KBM-7 (cell line): Measurements from ENCODE around the gene SCUBE3.

Experiments
- DNase-seq: peaks from one replicate; pipeline ENCODE4 v3.0.0-alpha.2; 2015
- in situ Hi-C: fragments of 300-500 bp; cut with MboI; formaldehyde crosslinking; loops from 2 replicates; pipeline ENCODE4 v1.14.3; 2020; ENCODE audit warnings: low sequenced_read_pairs, low pct_unique_long_range_greater_than_20kb, mixed read lengths

SCUBE3 gene

GRCh38 chr6:35179901-35180535, 33.7 kb upstream of the SCUBE3 start:
- in situ Hi-C loops, result no loop called here
- DNase-seq, result no peak

DNA sequence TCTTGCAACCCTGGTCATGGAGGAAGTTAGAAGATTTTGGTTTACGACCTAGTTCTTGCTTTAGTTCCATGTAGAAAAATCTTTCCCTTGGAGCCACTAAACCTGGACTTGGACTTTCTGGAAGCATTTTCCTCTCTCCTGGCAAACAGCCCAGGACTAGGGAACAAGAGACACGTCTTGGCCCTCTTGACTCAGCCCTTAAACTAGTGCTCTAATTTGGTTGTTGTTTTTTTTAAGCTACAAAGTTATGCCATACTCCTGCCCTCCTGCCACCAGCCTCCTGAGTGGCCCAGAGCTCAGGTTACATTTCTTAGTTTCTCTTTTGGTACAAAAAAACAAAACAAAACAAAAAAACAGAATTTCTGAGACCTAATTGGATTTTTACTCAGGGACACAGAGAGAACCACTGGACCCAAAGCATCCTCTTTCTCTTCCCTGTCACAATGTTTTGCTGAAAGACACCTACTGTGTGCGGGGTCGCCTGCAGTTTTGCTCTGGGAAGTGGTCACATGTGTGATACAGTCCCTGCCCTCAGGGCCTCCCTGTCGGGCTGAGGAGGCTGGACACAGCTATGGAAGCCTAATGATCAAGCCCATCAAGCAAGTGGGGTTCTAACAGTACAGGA, 32.3 kb upstream of the SCUBE3 start:
- in situ Hi-C loops, result no loop called here
- DNase-seq, result no peak

DNA sequence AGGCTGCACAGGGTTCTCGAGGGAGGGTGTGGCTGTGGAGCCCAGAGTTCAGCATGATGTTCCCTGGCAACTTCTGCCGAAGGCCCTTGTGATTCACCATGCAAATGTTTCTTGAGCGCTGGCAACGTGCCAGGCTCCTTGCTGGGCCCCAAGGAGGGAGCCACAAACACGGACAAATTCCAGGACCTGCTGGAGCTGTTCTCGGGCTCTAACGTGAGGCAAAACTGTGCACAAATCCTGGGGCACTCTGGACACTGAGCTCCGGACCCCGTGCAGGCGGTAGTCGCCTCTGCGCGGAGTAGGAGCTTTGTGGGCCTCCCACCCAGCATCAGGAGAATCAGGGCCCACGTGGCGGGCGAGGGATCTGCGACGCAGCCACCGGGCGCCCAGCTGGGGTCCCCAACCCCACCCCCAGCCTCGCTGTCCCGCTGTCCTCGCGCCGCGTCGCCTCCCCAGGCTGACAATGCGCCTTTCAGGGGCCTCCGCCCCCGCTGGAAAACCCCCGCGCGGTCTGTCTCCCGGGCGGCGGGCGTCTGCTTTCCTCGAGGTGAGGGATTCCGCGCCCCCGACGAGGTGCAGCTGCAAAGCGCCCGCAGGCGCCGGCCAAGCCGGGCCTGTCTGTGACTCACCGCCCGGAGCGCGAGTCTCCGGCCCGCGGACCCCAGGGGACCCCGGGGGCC, 31.7 kb upstream of the SCUBE3 start:
- in situ Hi-C loops, result no loop called here
- DNase-seq, result no peak

DNA sequence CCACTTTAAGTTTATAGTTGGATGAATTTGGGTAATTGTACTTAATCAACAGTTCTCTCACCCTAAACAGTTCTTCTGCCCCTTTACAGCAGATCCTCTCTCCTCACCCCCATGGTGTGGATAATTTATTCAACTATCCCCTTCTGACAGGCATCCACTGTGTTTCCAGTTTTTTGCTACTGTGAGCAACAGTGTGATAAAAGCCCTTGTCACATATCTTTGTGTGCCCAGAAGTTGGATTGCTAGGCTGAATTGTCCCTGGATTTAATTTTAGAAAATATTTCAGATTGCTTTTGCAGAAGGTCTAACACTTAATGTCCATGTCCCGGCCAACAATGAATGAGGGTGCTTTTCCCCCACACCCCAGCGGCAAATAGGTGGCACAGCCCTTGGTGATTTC, 30.5 kb upstream of the SCUBE3 start:
- in situ Hi-C loops, result no loop called here
- no peak for DNase-seq

DNA sequence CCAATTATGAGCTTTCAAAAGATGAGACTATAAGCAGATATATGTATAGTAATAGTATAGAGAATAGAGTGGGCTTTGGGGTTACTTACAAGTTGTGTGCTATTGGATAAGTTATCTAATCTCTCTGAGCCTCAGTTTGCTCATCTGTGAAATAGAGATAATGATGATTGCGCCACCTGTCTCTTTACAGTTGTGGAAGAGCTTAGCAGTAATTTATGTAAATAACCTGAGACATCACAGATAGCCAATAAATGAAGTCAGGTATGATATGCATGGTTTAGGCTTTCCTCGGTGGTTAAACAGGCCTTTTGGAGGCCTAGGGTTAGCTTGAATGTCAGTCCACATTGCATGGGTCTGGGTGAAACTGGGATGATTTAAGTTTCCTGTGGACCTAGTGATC, 29.8 kb upstream of the SCUBE3 start:
- in situ Hi-C loops, result no loop called here

GRCh38 chr6:35184580-35185301, 29.0 kb upstream of the SCUBE3 start:
- in situ Hi-C loops, result no loop called here
- no peak for DNase-seq

More for the DNA sequence above, 29.8 kb upstream of the SCUBE3 start:
- DNase-seq, result no peak

DNA sequence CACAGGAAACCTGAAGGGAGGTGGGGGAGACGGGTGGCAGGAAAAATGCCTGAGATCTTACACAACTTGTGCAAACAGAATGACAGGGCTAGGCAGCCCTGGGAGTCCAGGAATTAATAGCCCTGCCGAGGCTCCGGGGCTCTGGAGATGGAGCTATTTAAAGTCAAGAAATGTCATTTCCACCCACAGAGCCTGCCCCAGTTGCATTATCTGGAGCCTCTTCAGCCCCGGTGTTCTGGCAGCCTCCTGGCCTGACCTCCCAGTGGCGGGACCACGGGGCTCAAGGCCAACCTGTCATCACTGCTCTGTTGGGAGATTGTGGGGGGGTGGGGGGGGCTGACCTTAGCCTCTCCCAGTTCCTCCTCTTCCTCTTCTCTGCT, 28.5 kb upstream of the SCUBE3 start:
- no peak for DNase-seq
- in situ Hi-C loops, result no loop called here

- in situ Hi-C loops, result no loop called here
- DNase-seq, result no peak
These were observed 27.8 kb upstream of the SCUBE3 start for GRCh38 chr6:35185971-35186370.

DNA sequence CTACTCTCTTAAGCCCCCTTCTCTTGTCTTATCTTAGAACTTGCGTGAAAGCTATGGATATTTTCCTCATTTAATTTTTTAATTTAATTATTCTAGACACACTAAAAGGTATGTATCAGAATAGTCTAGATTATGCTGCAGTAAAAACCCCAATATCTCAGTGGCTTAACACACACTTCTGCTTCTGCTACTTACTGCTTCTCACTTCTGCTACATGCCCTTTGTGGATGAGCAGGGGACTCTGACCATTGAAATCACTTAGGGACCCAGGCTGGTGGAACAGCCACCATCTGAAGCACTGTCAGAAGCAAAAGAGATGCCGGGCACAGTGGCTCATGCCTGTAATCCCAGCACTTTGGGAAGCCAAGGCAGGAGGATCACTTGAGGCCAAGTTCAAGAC, 27.2 kb upstream of the SCUBE3 start:
- in situ Hi-C loops, result no loop called here
- DNase-seq, result no peak

- no peak for DNase-seq
- in situ Hi-C loops, result no loop called here
These were observed 24.9 kb upstream of the SCUBE3 start for GRCh38 chr6:35188886-35189285.

- no peak for DNase-seq
- in situ Hi-C loops, result no loop called here
These were observed 23.4 kb upstream of the SCUBE3 start for GRCh38 chr6:35190306-35190705.

DNA sequence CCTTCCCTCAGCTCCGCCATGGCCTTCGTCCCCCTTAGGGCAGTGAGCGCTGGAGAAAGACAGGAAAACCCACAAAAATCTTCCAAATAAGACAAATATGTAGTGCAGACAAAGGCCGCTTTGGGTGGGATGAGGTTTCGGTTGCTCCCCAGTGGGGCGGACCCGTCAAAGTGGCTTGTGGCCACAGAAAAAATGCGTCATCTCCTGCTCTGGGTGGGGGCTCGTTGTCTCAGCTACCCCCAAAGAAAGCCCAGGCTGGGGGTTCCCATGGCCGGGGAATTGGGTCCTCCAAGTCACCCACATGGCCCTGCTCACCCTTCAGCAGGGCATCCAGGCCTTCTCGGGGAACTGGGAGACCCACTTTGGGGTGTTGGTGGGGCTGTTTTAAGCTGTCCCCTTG, 21.9 kb upstream of the SCUBE3 start:
- no peak for DNase-seq

GRCh38 chr6:35192301-35192860, 21.4 kb upstream of the SCUBE3 start:
- DNase-seq, result no peak
- in situ Hi-C loops, result no loop called here

More for the DNA sequence above, 21.9 kb upstream of the SCUBE3 start:
- in situ Hi-C loops, result no loop called here

DNA sequence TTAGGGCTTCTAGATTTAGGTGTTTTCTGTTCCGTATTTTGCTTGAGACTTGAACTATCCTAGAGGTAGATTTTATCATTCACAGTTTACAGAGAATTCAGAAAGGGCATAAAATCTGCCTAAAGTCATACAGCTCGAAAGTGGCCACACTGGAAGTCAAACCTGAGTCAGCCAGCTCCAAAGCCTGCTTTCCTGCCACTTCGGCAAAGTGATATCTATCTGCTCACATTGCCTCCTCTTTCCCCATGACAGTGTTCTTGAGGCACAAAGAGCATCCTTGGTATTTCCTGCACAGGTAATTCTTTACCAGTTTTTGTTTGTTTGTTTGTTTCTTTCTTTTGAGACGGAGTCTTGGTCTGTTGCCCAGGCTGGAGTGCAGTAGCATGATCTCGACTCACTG, 19.4 kb upstream of the SCUBE3 start:
- DNase-seq, result no peak
- in situ Hi-C loops, result no loop called here

- in situ Hi-C loops, result no loop called here
- DNase-seq, result no peak
These were observed 18.5 kb upstream of the SCUBE3 start for GRCh38 chr6:35195120-35195780.

DNA sequence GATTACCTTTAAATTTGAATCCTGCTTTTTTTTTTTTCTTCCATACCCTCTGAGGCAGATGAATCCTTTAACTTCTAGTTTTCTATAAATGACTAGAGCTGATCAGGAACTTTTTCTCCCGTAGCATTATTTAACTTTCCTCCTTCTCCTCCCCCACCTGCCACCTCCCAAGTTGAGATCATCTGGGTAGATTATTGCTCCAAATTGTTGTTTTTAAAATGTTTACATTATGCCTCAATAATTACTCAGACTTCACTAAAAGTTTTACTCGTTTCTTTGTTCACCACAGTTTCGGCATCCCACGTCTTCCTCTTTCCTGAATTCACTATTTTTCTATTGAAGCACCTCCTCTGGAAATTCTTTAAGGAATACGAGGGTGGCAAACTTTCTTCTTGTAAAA, 16.6 kb upstream of the SCUBE3 start:
- in situ Hi-C loops, result no loop called here
- DNase-seq, result no peak

DNA sequence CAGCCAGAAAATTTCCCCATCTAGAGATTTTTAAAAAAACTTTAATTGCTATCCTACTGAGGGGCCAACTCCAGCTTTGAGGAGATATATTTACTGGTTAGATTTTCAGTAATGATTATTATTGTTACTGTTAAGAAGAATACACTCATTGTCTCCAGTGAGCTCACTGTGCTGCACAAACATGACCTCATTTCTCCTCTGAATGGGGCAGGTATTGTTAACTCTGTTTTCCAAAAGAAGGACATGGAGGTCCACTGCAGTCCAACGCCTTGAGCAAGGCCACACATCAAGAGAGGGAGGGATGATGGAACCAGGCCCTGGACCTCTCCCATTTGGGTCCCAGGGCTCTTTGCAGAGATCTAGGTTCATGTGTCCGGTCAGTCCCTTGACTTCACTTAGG, 13.9 kb upstream of the SCUBE3 start:
- no peak for DNase-seq
- in situ Hi-C loops, result no loop called here

DNA sequence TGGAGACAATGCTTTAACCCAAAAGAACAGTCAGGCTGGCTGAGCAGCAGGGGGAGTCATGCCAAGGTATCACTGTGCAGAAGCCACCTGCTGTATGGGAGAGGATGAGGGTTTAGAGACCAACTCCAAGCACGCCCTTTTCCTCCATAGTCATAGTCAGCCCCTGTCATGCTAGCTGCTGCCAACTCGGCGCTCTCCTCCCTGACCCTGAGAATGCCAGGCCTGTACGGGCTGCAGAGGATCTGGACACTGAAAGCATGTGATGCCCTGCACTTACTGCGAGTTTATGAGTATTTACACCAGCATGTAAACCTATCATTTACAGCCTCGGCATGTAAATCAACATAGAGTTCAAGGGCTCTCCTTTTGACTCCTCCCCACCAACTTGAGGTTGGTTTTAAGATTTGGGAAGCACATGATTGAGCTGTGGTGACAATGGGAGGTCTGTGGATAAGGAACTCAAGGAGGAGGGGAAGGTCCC, 11.7 kb upstream of the SCUBE3 start:
- DNase-seq, result no peak
- in situ Hi-C loops, result no loop called here

DNA sequence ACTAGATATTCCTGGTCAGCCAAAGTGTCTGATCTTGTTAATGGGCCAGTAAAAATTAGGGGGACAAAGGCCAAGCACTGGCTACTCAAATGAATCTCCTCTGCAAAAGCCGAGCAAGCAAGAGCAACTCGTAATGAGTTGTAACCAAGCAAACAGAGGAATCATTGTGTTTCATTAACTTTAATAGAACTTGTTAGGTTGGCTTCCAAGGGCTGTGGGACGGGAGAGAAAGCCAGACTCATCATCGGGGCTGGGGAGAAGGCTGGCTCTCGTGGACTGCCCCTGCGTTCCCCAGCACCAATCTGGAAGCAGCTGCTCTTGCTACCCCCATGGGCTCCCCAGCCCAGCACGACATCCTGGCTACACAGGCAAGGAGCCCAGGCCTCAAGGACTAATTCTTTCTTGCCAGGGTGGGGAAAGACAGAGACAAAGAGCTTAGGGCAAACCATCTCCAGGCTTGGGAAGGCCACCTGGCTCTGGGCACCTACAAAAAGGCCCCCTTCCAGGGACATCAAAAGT, 10.5 kb upstream of the SCUBE3 start:
- in situ Hi-C loops, result no loop called here
- no peak for DNase-seq
